Measurements from ENCODE around the gene EXOC6B. TPM values are rescaled to one million over a fixed set of nuclear protein-coding genes. Genes with fewer than 3 reads are reported as not detected.

Gene EXOC6B
- total RNA-seq, 1 donor from 2014 or later: 45.6 TPM

GRCh38 chr2:72135921-72136320 lies 689.9 kb downstream of the EXOC6B start:
- Mint-ChIP-seq H3K36me3 (ENCODE audit: low read depth, unreplicated experiment) (no peaks in the 10 kb centered on the region), H3K27me3 (ENCODE audit: unreplicated experiment) (peaks cover 6% of the 10 kb centered on the region), H3K9me3 (ENCODE audit: unreplicated experiment) (no peaks in the 10 kb centered on the region), H3K27ac (ENCODE audit: unreplicated experiment) (no peak overlapping the region), H3K4me1 (ENCODE audit: unreplicated experiment) (no peaks in the 10 kb centered on the region), H3K4me3 (ENCODE audit: unreplicated experiment) (no peak overlapping the region)
- no peak for DNase-seq (ENCODE audit: low spot score)
- no peak for TF ChIP-seq CTCF (IDR thresholded peaks at IDR 0.05; ENCODE audit: unreplicated experiment)

- H3K36me3 Mint-ChIP-seq (ENCODE audit: low read depth, unreplicated experiment): no peaks in the 10 kb centered on the region
- no peak overlapping the region for H3K4me3 Mint-ChIP-seq (ENCODE audit: unreplicated experiment)
- no peak for DNase-seq (ENCODE audit: low spot score)
- H3K27me3 Mint-ChIP-seq (ENCODE audit: unreplicated experiment): peaks cover 6% of the 10 kb centered on the region
- TF ChIP-seq CTCF (IDR thresholded peaks at IDR 0.05; ENCODE audit: unreplicated experiment): no peak
- H3K9me3 Mint-ChIP-seq (ENCODE audit: unreplicated experiment): no peaks in the 10 kb centered on the region
- H3K27ac Mint-ChIP-seq (ENCODE audit: unreplicated experiment): no peak overlapping the region
- H3K4me1 Mint-ChIP-seq (ENCODE audit: unreplicated experiment): no peaks in the 10 kb centered on the region
These were observed 690.6 kb downstream of the EXOC6B start for GRCh38 chr2:72134997-72135800.

- no peaks in the 10 kb centered on the region for H3K4me1 Mint-ChIP-seq (ENCODE audit: unreplicated experiment)
- no peak overlapping the region for H3K27ac Mint-ChIP-seq (ENCODE audit: unreplicated experiment)
- no peak for DNase-seq (ENCODE audit: low spot score)
- H3K27me3 Mint-ChIP-seq (ENCODE audit: unreplicated experiment): peaks cover 6% of the 10 kb centered on the region
- TF ChIP-seq CTCF (IDR thresholded peaks at IDR 0.05; ENCODE audit: unreplicated experiment): no peak
- H3K36me3 Mint-ChIP-seq (ENCODE audit: low read depth, unreplicated experiment): no peaks in the 10 kb centered on the region
- no peaks in the 10 kb centered on the region for H3K9me3 Mint-ChIP-seq (ENCODE audit: unreplicated experiment)
- no peak overlapping the region for H3K4me3 Mint-ChIP-seq (ENCODE audit: unreplicated experiment)
These were observed 691.3 kb downstream of the EXOC6B start for GRCh38 chr2:72134408-72134996.

- no peak overlapping the region for H3K27ac Mint-ChIP-seq (ENCODE audit: unreplicated experiment)
- H3K4me1 Mint-ChIP-seq (ENCODE audit: unreplicated experiment): no peaks in the 10 kb centered on the region
- no peaks in the 10 kb centered on the region for H3K9me3 Mint-ChIP-seq (ENCODE audit: unreplicated experiment)
- DNase-seq (ENCODE audit: low spot score): no peak
- no peak overlapping the region for H3K4me3 Mint-ChIP-seq (ENCODE audit: unreplicated experiment)
- H3K36me3 Mint-ChIP-seq (ENCODE audit: low read depth, unreplicated experiment): no peaks in the 10 kb centered on the region
- no peak for TF ChIP-seq CTCF (IDR thresholded peaks at IDR 0.05; ENCODE audit: unreplicated experiment)
- H3K27me3 Mint-ChIP-seq (ENCODE audit: unreplicated experiment): peaks cover 7% of the 10 kb centered on the region
These were observed 692.0 kb downstream of the EXOC6B start for GRCh38 chr2:72133721-72134407.
